RWPE1 (cell line): ENCODE data around the gene NUP62.

Source experiments
- CTCF ChIA-PET: fragments of 350-600 bp; sonication (Branson Sonifier 250); formaldehyde crosslinking; extraction: SDS; loops from one replicate; lab custom pipeline; 2021; lab: Yijun Ruan, JAX
- POLR2A ChIA-PET: fragments of 400-600 bp; formaldehyde crosslinking; extraction: SDS; loops from one replicate; lab custom pipeline; 2020; ENCODE audit warnings: antibody characterized with exemption; ENCODE audit not compliant: low non-redundant PET; lab: Yijun Ruan, JAX
- DNase-seq: peaks from one replicate; pipeline ENCODE4 v3.0.0; 2012; ENCODE audit warnings: low spot score
- H3K27ac ChIP-seq: fragments of 450-650 bp; 2 replicates; pipeline ENCODE4 v1.5.1; 2017
- CTCF ChIP-seq: fragments of 450-650 bp; conservative IDR thresholded peaks from 2 replicates; pipeline ENCODE4 v1.5.1; 2017; ENCODE audit warnings: low read depth, mild to moderate bottlenecking

The NUP62 gene

DNA sequence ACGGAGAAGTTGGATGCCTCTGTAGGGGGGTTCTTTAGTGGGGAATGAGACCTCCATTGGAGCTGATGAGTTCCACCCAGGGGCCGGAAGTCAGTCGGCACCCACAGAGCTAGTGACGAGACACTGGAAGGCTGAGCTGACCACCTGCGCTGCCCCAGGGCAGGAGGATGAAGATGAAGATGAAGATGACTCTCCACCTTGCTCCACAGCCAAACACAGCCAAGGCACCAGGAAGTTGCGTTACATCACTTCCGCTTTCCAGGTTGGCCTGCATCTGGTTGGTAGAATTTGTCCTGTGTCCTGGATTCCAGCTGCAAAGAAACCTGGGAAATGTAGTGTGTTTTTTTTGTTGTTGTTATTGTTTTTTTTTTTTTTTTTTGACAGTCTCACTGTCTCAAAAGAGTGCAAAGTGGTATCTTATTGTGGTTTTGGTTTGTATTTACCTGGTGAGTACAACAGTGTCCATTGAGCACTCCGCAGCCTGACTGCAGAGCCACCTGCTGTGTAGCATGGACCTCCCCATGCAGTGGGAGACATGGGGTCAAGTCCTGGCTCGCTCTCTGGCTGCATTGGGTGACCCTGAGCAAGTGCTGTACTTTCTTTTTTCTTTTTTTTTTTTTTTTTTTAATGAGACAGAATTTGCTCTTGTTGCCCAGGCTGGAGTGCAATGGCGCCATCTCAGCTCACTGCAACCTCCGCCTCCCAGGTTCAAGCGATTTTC is 49.9 kb downstream of the NUP62 start:
- TF ChIP-seq CTCF = no peak
- peak overlapping the region; percentile 96 for H3K27ac ChIP-seq
- ChIA-PET POLR2A (interaction anchor here (0.6 kb wide), 1 partner anchor 11 kb away, joined by 3 read pairs; no protein-coding TSS in a partner anchor), CTCF (no interaction called here)
- DNase-seq = no peak

- peak overlapping the region; percentile 96 for H3K27ac ChIP-seq
- TF ChIP-seq CTCF = no peak
- ChIA-PET CTCF (no interaction called here), POLR2A (no interaction called here)
- DNase-seq = no peak
Observed at GRCh38 chr19:49878744-49879070, 50.6 kb downstream of the NUP62 start.

GRCh38 chr19:49877879-49878743 is 51.2 kb downstream of the NUP62 start:
- ChIA-PET POLR2A (no interaction called here), CTCF (no interaction called here)
- peak; percentile 97 for DNase-seq
- no peak for TF ChIP-seq CTCF
- H3K27ac ChIP-seq = peak overlapping the region; percentile 96

DNA sequence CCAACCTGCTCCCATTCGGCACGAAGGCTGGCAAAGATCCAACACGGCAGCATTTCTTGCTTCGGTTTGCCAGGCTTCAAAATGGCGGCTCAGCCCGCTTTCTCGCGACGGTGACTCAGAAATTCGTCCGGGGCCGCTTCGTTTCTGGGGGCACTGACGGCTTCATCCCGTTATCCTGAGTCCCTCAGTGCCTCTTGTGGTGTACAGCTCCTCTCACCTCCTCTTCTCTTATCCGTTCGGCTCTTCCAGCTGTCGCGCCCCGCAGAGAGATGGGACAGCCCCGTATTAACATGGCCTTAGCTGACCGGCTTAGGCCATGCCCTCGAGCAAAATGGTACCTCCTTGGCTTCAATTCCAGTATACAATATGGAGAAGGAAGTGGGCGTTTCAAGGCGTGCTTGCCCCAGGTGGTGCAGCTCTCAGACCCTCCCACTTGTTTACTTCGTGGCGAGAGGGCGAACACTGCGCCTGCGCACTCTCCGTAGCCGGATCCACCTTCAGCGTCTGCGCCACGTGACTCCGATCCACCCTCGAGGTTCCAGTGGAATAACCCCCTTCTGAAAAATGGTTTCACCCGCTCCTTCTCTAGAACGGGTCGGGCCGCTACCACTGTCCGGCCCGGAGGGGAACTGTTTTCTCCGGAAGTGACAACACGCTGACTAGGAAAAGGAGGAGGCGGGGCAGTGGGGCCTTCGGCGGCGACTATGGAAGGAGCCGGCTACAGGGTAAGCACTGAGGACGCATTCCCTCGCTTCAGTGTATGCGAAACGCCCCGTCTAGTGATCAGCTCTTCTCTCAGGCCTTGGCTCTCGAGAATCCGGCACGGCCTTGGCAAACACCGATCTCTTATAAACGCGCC is 52.1 kb downstream of the NUP62 start, which contains the start of the genes AKT1S1 and TBC1D17:
TSS of gene AKT1S1 (minus strand) at position 336 of the 859 bp plus-strand sequence. CDS start 4,060 bp downstream, outside the sequence.
TSS of gene TBC1D17 (plus strand) at position 683 of the 859 bp plus-strand sequence. CDS start at position 705, 22 bp downstream.
- CTCF ChIA-PET = interaction anchor here (0.7 kb wide), 1 partner anchor 23 kb away, joined by 3 read pairs; no protein-coding TSS in a partner anchor
- peak; percentile 99 for DNase-seq

DNA sequence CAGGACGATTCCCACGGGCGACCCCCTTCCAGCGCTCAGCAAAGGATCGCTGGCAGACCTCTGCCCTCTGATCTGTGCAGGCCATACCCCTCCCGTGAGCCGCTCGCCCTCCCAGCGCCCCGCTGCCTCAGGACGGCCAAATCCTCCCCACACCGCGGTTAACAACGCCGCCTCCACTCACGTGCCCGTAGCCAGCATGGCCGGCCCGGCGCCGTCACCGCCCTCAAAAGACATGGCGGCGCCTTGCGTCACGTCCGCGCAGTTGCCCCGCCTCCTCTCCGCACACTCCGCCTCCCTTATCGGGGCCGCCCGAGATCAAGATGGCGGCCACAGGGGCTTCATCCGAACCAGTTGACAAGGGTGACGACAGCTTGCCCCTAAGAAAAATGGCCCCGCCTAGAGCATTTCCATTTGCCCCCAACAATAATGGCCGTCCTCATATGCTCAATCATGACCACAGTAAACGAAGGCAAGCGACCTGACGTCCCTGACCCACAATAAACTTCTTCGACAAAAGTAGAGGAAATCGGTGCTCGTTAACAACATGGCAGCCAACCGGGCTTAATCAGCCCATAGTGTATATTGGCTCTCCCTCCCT is 52.8 kb downstream of the NUP62 start:
- CTCF ChIA-PET = interaction anchor here (0.7 kb wide), 1 partner anchor 24 kb away, joined by 3 read pairs; no protein-coding TSS in a partner anchor
- POLR2A ChIA-PET = interaction anchor here (0.5 to 1.2 kb wide), 2 partner anchors 8 to 13 kb away, joined by 4 to 5 read pairs; partner anchors contain the start of gene PNKP
- peak; percentile 85 for DNase-seq
- no peak for TF ChIP-seq CTCF
- peak overlapping the region; percentile 96 for H3K27ac ChIP-seq

More for the DNA sequence above, 52.1 kb downstream of the NUP62 start, which contains the start of the genes AKT1S1 and TBC1D17:
- peak within 1 kb of the TSS; percentile 96 for H3K27ac ChIP-seq
- TF ChIP-seq CTCF = no peak
- POLR2A ChIA-PET = interaction anchor here (0.5 to 1.2 kb wide), 3 partner anchors 9 to 49 kb away, joined by 4 to 5 read pairs (median 5); partner anchors contain the start of gene PNKP
